ENCODE measurements around the gene CBL.

DNA sequence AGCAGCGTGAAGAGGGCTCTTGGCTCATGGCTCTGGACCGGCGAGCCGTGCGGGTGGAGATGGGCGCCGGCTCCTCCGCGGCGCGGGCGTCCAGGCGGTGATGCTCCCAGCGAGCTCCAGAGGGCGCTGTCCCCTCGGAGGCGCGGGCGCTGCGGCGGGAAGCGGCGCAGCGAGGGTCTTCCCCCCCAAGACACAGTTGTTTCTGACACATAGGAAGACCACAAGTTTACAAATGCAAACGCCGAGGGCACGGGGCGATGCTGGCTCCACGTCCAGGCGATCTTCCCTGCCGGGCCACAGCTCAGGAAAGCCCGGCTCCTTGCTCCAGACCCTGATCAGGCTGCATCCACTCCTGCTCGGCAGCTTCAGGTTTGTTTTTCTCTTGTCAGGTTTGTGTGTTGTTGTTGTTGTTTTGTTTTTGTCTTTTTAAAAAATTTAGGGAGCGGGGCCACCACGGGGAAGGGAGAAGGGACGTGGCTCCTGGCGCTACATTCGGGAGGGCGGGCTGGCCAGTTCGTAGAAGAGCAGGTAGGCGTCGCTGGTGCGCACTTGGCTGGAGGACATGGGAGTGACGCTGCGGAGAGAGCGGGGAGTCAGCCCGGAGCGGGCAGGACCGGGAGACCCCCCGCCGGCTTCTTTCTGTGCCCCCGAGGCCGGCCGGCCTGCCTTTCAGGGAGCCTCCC lies 150.4 kb downstream of the CBL start:
- TF ChIP-seq POLR2AphosphoS5 (IDR thresholded peaks at IDR 0.05; ENCODE audit: low read depth, low read length), result no peak
- TF ChIP-seq POLR2A (IDR thresholded peaks at IDR 0.05; ENCODE audit: low read depth, low read length), result no peak

Measured in GM12891 (cell line).